CD14-positive monocyte (primary cell): ENCODE data around the gene SLC2A4RG. TPM values are rescaled to one million over a fixed set of nuclear protein-coding genes. Genes with fewer than 3 reads are reported as not detected.

Experiments used
- DNase-seq, 3 donors: peaks; one replicate each; pipeline ENCODE4 v3.0.0-alpha.2; 2011 to 2022
- H2AFZ ChIP-seq: 2 replicates; pipeline ENCODE4 v1.6.0; 2012; ENCODE audit warnings: mild to moderate bottlenecking, low read depth, low read length, inconsistent platforms; ENCODE audit not compliant: insufficient read depth, poor library complexity, severe bottlenecking
- H3K27ac ChIP-seq, 2 donors: 1 replicate in 1 of 2; 2 replicates in 1 of 2; pipeline ENCODE4 v1.5.1; 2012 to 2013; ENCODE audit warnings: low read length in 2 of 2, control low read depth in 1 of 2, inconsistent platforms in 1 of 2, low read depth in 1 of 2, mild to moderate bottlenecking in 1 of 2
- H3K27me3 ChIP-seq, 2 donors: one replicate each; pipeline versions ENCODE4 v1.6.0 to v1.6.1; 2011 to 2013; ENCODE audit warnings: low read length in 2 of 2; ENCODE audit not compliant: control insufficient read depth in 2 of 2, insufficient read depth in 2 of 2
- H3K36me3 ChIP-seq, 2 donors: replicated peaks in 1 of 2; 1 replicate in 1 of 2; 2 replicates in 1 of 2; pipeline versions ENCODE4 v1.5.1 to v1.6.1; 2012 to 2013; ENCODE audit warnings: low read length in 2 of 2, control low read depth in 1 of 2, inconsistent platforms in 1 of 2, mild to moderate bottlenecking in 1 of 2; ENCODE audit not compliant: insufficient read depth in 2 of 2, control insufficient read depth in 1 of 2
- H3K4me1 ChIP-seq, 2 donors: 1 replicate in 1 of 2; 2 replicates in 1 of 2; pipeline versions ENCODE4 v1.5.1 to v1.6.1; 2012 to 2013; ENCODE audit warnings: low read length in 2 of 2, control low read depth in 1 of 2, inconsistent platforms in 1 of 2, mild to moderate bottlenecking in 1 of 2, moderate library complexity in 1 of 2; ENCODE audit not compliant: insufficient read depth in 2 of 2, control insufficient read depth in 1 of 2
- H3K4me2 ChIP-seq: replicated peaks from 2 replicates; pipeline ENCODE3; 2012; ENCODE audit warnings: low read length, moderate library complexity, mild to moderate bottlenecking; ENCODE audit not compliant: poor library complexity, severe bottlenecking; ENCODE audit errors: extremely low read depth
- H3K4me3 ChIP-seq, 3 experiments: fragments of 200-600 bp in 1 of 3; sonication (generic) in 1 of 3; replicated peaks in 1 of 3; 1 replicate in 2 of 3; 2 replicates in 1 of 3; pipeline ENCODE4 v1.5.1; 2011 to 2013; ENCODE audit warnings: low read length in 3 of 3, mild to moderate bottlenecking in 3 of 3, control low read depth in 2 of 3, low read depth in 2 of 3, inconsistent platforms in 1 of 3, moderate library complexity in 1 of 3
- H3K79me2 ChIP-seq: 2 replicates; pipeline ENCODE4 v1.6.0; 2012; ENCODE audit warnings: mild to moderate bottlenecking, control low read depth, inconsistent platforms, low read length, moderate library complexity; ENCODE audit not compliant: insufficient read depth
- H3K9ac ChIP-seq: 2 replicates; pipeline ENCODE4 v1.6.0; 2017; ENCODE audit warnings: low read length, mild to moderate bottlenecking; ENCODE audit not compliant: insufficient read depth, poor library complexity, severe bottlenecking
- H3K9me3 ChIP-seq, 2 donors: replicated peaks in 1 of 2; 1 replicate in 1 of 2; 2 replicates in 1 of 2; pipeline versions ENCODE4 v1.5.1 to v1.6.1; 2012 to 2013; ENCODE audit warnings: low read length in 2 of 2, control low read depth in 1 of 2; ENCODE audit not compliant: control insufficient read depth in 1 of 2, insufficient read depth in 1 of 2
- H4K20me1 ChIP-seq: 2 replicates; pipeline ENCODE4 v1.6.0; 2012; ENCODE audit warnings: mild to moderate bottlenecking, low read length, control low read depth, moderate library complexity; ENCODE audit not compliant: insufficient read depth
- H3K27ac Mint-ChIP-seq, 7 donors: one replicate each; pipeline ENCODE4 v1.8.0; 2020; ENCODE audit warnings: mild to moderate bottlenecking in 7 of 7, mixed read lengths in 7 of 7, moderate library complexity in 6 of 7, inconsistent platforms in 2 of 7
- H3K27me3 Mint-ChIP-seq, 3 donors: one replicate each; pipeline ENCODE4 v1.8.0; 2021 to 2022; ENCODE audit warnings: low read depth in 3 of 3, mild to moderate bottlenecking in 3 of 3, mixed read lengths in 3 of 3, moderate library complexity in 3 of 3, inconsistent platforms in 1 of 3
- H3K36me3 Mint-ChIP-seq, 2 donors: one replicate each; pipeline ENCODE4 v1.8.0; 2020; ENCODE audit warnings: mixed read lengths in 2 of 2, inconsistent platforms in 1 of 2, mild to moderate bottlenecking in 1 of 2
- H3K4me1 Mint-ChIP-seq: one replicate; pipeline ENCODE4 v1.8.0; 2020; ENCODE audit warnings: mild to moderate bottlenecking, mixed read lengths
- H3K4me3 Mint-ChIP-seq, 2 donors: one replicate each; pipeline ENCODE4 v1.8.0; 2020; ENCODE audit warnings: mild to moderate bottlenecking in 2 of 2, mixed read lengths in 2 of 2, moderate library complexity in 1 of 2
- H3K9me3 Mint-ChIP-seq, 7 donors: one replicate each; pipeline ENCODE4 v1.8.0; 2020 to 2022; ENCODE audit warnings: mixed read lengths in 7 of 7, mild to moderate bottlenecking in 6 of 7, moderate library complexity in 6 of 7, inconsistent platforms in 2 of 7
- CTCF ChIP-seq: fragments of 200-600 bp; IDR thresholded peaks from one replicate; pipeline ENCODE4 v1.8.0; 2022; ENCODE audit warnings: antibody characterized with exemption, mild to moderate bottlenecking
- WGBS: methylation state at CpG from one replicate; pipeline ENCODE4 v1.1.5; 2013; ENCODE audit warnings: missing lambda C conversion rate; ENCODE audit not compliant: insufficient coverage; 5-methylcytosine and 5-hydroxymethylcytosine counted together
- intact Hi-C, 2 donors: fragments of 100-400 bp; cut with micrococcal nuclease; formaldehyde crosslinking; loops; one replicate each; pipeline versions ENCODE4 v1.15.0 to v1.15.1; 2023
- polyA plus RNA-seq, 3 donors: library from polyadenylated mRNA; depleted of rRNA in 1 of 3; unstranded in 2 of 3; stranded (reverse) in 1 of 3; fragments of 300-500 nt in 2 of 3; fragments of >200 nt in 1 of 3; fragmentation: Illumina TruSeq in 2 of 3; gene quantifications; 1 replicate in 2 of 3; 2 replicates in 1 of 3; pipeline ENCODE4 v1.2.3, GENCODE V29; 2012 to 2021

Gene SLC2A4RG
- polyA plus RNA-seq, 3 donors: 0.46 to 21.0 (median 1.5) TPM

DNA sequence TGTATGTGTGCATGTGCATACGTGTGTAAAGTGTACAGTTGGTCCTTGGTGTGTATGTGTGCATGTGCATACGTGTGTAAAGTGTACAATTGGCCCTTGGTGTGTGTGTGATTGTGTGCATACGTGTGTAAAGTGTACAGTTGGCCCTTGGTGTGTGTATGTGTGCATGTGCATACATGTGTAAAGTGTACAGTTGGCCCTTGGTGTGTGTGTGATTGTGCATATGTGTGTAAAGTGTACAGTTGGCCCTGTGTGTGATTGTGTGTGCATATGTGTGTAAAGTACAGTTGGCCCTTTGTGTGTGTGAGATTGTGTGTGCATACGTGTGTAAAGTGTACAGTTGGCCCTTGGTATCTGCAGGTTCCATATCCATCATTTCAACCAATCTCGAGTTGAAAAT, 8.2 kb upstream of the SLC2A4RG start:
- intact Hi-C loops: no loop called here
- no peaks in the 10 kb centered on the region for H3K9me3 ChIP-seq
- H3K4me2 ChIP-seq: no peak overlapping the region
- H3K27ac ChIP-seq: no peak overlapping the region
- peaks cover 40 to 85% of the 10 kb centered on the region in 2 donors for H3K36me3 ChIP-seq
- peaks cover 33 to 56% of the 10 kb centered on the region in 2 donors for H3K36me3 Mint-ChIP-seq
- DNase-seq: no peak
- H3K4me3 ChIP-seq: no peak overlapping the region
- H3K9ac ChIP-seq: no peak overlapping the region
- peaks cover 0 to 12% of the 10 kb centered on the region in 2 donors for H3K4me1 ChIP-seq
- WGBS: 89% methylated on average over 3 of the region's 5 CpGs
- H2AFZ ChIP-seq: no peak overlapping the region
- H3K9me3 Mint-ChIP-seq: no peaks in the 10 kb centered on the region
- H3K79me2 ChIP-seq: peaks cover 36% of the 10 kb centered on the region
- no peak overlapping the region for H3K27ac Mint-ChIP-seq
- peaks cover 6 to 14% (median 9%) of the 10 kb centered on the region in 3 donors for H3K27me3 Mint-ChIP-seq
- TF ChIP-seq CTCF: no peak
- H4K20me1 ChIP-seq: peaks cover 97% of the 10 kb centered on the region
- H3K4me3 Mint-ChIP-seq: no peak overlapping the region
- H3K4me1 Mint-ChIP-seq: peaks cover 27% of the 10 kb centered on the region
- H3K27me3 ChIP-seq: peaks cover 0 to 7% of the 10 kb centered on the region in 2 donors

DNA sequence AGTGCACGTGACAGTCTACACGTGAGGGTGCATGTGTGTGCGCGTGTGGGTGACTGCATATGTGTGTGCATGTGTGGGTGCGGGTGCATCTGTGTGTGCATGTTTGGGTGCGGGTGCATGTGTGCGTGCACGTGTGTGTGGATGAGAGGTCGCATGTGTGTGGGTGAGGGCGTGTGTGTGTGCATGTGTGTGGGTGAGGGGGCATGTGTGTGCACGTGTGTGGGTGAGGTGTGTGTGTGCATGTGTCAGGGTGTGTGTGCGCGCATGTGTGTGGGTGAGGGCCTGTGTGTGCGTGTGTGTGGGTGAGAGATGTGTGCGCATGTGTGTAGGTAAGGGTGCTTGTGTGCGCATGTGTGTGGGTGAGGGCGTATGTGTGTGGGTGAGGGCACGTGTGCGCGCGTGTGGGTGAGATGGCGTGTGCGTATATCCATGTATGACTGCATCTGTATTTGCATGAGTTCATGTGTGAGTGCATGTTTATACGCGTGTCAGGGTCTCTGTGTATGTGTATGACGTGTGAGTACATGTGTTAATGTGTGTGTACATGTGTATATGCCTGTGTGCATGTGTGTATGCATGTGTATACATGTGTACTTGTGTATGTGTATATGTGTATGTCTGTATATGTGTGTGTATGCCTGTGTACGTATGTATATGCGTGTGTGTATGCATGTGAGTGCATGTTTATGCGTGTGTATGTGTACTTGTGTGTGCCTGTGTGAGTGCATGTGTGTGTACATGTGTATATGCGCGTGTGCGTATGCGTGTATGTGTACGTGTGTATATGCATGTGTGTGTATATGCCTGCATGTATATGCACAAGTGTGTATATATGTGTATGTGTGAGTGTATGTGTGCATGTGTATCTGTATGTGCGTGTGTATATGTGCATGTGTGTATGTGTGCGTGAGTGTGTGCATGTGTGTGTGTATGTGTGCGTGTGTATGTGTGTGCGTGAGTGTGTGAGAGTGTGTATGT, 7.2 kb upstream of the SLC2A4RG start:
- peaks cover 27% of the 10 kb centered on the region for H3K79me2 ChIP-seq
- peaks cover 0 to 4% (median 0%) of the 10 kb centered on the region in 7 donors for H3K9me3 Mint-ChIP-seq
- H2AFZ ChIP-seq: no peak overlapping the region
- peaks cover 6 to 17% of the 10 kb centered on the region in 2 donors for H3K27me3 ChIP-seq
- no peak overlapping the region for H3K4me3 ChIP-seq
- peaks cover 31% of the 10 kb centered on the region for H3K4me1 Mint-ChIP-seq
- WGBS: 94% methylated on average over 37 of the region's 38 CpGs
- H3K27me3 Mint-ChIP-seq: peaks cover 16 to 24% (median 17%) of the 10 kb centered on the region in 3 donors
- H3K27ac Mint-ChIP-seq: no peak overlapping the region
- peaks cover 99% of the 10 kb centered on the region for H4K20me1 ChIP-seq
- no peak for DNase-seq
- no peak overlapping the region for H3K9ac ChIP-seq
- H3K9me3 ChIP-seq: no peaks in the 10 kb centered on the region
- peaks cover 8 to 22% of the 10 kb centered on the region in 2 donors for H3K4me1 ChIP-seq
- H3K36me3 ChIP-seq: peaks cover 36 to 75% of the 10 kb centered on the region in 2 donors
- H3K27ac ChIP-seq: no peak overlapping the region
- intact Hi-C loops: no loop called here
- TF ChIP-seq CTCF: no peak
- peaks cover 26 to 50% of the 10 kb centered on the region in 2 donors for H3K36me3 Mint-ChIP-seq
- H3K4me3 Mint-ChIP-seq: no peak overlapping the region
- H3K4me2 ChIP-seq: no peak overlapping the region
